ENCODE measurements around the gene FRK.

DNA sequence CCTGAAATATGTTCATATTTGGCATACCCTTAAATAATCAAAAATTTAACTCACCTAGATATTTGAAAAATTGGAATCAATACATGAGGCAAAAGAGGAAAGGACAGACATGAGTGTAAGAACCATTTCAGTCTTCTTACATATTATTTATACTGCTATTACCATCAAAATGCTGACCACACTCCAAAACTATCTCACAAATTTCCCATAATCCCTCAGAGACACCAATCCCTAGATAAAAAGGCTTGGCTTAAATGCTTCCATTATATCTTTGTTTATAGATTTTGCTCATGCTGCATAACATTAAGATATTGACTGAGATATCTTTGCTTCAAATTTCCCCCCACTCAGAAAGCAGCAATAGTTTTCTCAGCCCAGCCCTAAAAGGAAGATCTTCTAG lies 28.3 kb upstream of the FRK start:
- TF ChIP-seq CTCF (IDR thresholded peaks at IDR 0.05) (no peak), POLR2A (IDR thresholded peaks at IDR 0.05) (no peak)

All from lower leg skin (tissue), 3 donors.